ENCODE measurements around the gene PLEKHJ1. TPM values are rescaled to one million over a fixed set of nuclear protein-coding genes. Genes with fewer than 3 reads are reported as not detected.

The PLEKHJ1 gene
- total RNA-seq, 2 donors from 2014 or later = 26.3 to 46.2 TPM

DNA sequence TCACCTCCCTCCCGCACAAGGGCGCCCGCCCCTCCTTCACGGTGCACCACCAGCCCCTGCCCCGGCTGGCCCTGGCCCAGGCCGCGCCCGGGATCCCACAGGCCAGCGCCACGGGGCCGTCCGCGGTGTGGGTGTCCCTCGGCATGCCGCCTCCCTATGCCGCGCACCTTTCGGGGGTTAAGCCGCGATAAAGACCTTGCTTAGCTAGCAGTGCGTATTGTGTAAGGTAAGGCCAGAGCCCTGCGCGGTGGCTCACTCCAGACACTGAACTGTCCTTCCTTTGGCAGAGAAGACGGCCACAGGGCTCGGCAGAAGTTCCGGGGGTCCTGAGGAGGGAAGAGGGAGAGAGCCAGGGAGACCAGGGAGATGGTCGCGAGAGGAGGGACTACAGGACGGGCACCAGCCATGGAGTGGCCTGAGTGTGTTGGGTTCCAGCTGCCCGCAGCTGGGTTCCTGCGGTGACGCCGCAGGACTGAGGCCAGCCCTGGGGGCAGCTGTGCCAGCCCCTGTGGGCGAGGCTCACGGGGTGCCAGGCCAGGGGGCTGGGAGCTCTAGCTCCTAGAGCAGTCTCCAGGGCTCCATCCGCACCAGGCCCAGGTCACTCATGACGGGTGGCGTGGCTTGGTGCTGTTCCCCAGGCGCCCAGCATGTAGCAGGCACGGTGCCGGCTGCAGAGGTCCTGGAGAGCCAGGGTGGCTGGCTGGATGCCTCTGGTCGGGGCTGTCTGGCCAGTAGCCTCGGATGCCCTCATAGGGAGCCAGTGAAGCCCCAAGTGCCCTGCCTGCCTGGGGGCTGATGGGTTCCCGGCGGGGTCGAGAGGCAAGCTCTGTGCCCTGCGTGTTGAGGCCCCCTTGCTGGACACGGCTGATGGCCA is 7.7 kb downstream of the PLEKHJ1 start:
- ATAC-seq (ENCODE audit: insufficient number of reproducible peaks, low FRiP score, low read depth) (no peak), DNase-seq (ENCODE audit: low spot score) (no peak)
- Histone ChIP-seq H3K4me3 (no peak overlapping the region), H3K4me1 (ENCODE audit: control insufficient read depth in 1 of 2, low read depth in 2 of 2) (peaks cover 0 to 4% of the 10 kb centered on the region in 2 donors), H3K27ac (no peak overlapping the region), H3K9me3 (no peaks in the 10 kb centered on the region), H3K27me3 (replicated peaks; ENCODE audit: insufficient read depth) (no peaks in the 10 kb centered on the region), H3K36me3 (peaks cover 42% of the 10 kb centered on the region)
- TF ChIP-seq, protein P1, sequence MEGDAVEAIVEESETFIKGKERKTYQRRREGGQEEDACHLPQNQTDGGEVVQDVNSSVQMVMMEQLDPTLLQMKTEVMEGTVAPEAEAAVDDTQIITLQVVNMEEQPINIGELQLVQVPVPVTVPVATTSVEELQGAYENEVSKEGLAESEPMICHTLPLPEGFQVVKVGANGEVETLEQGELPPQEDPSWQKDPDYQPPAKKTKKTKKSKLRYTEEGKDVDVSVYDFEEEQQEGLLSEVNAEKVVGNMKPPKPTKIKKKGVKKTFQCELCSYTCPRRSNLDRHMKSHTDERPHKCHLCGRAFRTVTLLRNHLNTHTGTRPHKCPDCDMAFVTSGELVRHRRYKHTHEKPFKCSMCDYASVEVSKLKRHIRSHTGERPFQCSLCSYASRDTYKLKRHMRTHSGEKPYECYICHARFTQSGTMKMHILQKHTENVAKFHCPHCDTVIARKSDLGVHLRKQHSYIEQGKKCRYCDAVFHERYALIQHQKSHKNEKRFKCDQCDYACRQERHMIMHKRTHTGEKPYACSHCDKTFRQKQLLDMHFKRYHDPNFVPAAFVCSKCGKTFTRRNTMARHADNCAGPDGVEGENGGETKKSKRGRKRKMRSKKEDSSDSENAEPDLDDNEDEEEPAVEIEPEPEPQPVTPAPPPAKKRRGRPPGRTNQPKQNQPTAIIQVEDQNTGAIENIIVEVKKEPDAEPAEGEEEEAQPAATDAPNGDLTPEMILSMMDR (IDR thresholded peaks at IDR 0.05) = no peak

DNA sequence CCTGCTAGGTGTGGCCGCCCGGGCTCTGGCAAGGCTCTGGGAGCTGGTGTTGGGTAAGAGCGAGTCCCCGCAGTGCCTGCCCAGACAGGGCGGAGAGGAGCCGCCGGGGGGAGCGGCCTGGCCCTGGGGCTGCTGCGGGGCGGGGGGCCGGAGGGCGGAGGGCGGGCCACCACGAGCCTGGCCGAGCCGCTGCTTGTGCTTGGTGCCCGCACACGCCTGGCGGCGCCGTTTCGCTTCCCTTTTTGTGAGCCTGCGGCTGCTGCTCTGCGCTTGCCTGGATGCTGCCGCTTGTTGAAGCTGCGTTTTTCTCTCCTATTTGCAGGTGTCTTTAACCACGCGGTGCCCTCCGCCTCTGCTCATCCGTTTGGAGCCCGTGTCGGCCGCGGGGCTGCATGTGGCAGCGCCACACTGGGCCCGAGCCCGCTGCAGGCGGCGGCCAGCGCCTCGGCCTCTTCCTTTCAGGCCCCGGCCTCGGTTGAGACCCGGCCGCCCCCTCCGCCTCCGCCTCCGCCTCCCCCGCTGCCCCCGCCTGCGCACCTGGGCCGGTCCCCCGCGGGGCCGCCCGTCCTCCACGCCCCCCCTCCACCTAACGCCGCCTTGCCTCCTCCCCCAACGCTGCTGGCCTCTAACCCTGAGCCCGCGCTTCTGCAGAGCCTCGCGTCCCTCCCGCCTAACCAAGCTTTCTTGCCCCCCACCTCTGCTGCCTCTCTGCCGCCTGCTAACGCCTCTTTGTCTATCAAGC is 8.5 kb downstream of the PLEKHJ1 start:
- TF ChIP-seq, protein P1 (IDR thresholded peaks at IDR 0.05) = no peak
- Histone ChIP-seq H3K9me3 (no peaks in the 10 kb centered on the region), H3K4me1 (ENCODE audit: control insufficient read depth in 1 of 2, low read depth in 2 of 2) (no peaks in the 10 kb centered on the region), H3K36me3 (peaks cover 40% of the 10 kb centered on the region), H3K27ac (no peak overlapping the region), H3K27me3 (replicated peaks; ENCODE audit: insufficient read depth) (no peaks in the 10 kb centered on the region), H3K4me3 (no peak overlapping the region)
- ATAC-seq (ENCODE audit: insufficient number of reproducible peaks, low FRiP score, low read depth) (no peak), DNase-seq (ENCODE audit: low spot score) (no peak)

DNA sequence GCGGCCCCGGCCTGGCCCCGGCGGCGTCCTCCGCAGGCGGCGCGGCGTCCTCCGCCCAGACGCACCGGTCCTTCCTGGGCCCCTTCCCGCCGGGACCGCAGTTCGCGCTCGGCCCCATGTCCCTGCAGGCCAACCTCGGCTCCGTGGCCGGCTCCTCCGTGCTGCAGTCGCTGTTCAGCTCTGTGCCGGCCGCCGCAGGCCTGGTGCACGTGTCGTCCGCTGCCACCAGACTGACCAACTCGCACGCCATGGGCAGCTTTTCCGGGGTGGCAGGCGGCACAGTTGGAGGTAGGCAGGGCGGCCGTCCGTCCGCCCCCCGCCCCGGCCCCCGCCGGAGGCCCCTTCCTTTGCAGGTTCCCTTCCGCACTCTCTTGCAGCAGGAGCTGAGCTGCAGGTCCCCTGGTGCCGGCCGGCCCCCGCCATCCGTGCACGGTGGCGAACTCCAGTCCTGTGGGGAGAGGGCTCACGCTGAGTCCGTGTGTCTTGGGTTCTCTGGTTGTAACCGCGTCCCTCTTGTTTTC is 9.2 kb downstream of the PLEKHJ1 start:
- no peak for ATAC-seq (ENCODE audit: insufficient number of reproducible peaks, low FRiP score, low read depth)
- no peak for DNase-seq (ENCODE audit: low spot score)
- H3K36me3 ChIP-seq = peaks cover 40% of the 10 kb centered on the region
- H3K4me1 ChIP-seq (ENCODE audit: control insufficient read depth in 1 of 2, low read depth in 2 of 2) = no peaks in the 10 kb centered on the region
- no peak overlapping the region for H3K27ac ChIP-seq
- no peaks in the 10 kb centered on the region for H3K9me3 ChIP-seq
- no peak overlapping the region for H3K4me3 ChIP-seq
- TF ChIP-seq, protein P1 (IDR thresholded peaks at IDR 0.05) = no peak
- H3K27me3 ChIP-seq (replicated peaks; ENCODE audit: insufficient read depth) = no peaks in the 10 kb centered on the region

DNA sequence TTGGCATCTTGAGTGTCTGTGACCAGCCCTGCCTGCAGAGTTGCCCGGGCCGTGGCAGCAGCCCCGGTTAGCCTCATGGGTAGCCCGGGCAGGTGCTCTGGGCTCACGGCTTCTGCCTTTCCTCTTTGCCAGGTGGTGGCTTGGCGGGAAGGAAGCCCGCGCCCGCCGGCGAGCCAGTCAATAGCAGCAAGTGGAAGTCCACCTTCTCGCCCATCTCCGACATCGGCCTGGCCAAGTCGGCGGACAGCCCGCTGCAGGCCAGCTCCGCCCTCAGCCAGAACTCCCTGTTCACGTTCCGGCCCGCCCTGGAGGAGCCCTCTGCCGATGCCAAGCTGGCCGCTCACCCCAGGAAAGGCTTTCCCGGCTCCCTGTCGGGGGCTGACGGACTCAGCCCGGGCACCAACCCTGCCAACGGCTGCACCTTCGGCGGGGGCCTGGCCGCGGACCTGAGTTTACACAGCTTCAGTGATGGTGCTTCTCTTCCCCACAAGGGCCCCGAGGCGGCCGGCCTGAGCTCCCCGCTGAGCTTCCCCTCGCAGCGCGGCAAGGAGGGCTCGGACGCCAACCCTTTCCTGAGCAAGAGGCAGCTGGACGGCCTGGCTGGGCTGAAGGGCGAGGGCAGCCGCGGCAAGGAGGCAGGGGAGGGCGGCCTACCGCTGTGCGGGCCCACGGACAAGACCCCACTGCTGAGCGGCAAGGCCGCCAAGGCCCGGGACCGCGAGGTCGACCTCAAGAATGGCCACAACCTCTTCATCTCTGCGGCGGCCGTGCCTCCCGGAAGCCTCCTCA is 9.9 kb downstream of the PLEKHJ1 start:
- Histone ChIP-seq H3K4me1 (ENCODE audit: control insufficient read depth in 1 of 2, low read depth in 2 of 2) (no peaks in the 10 kb centered on the region), H3K36me3 (peaks cover 40% of the 10 kb centered on the region), H3K4me3 (no peak overlapping the region), H3K27ac (no peak overlapping the region), H3K9me3 (no peaks in the 10 kb centered on the region), H3K27me3 (replicated peaks; ENCODE audit: insufficient read depth) (no peaks in the 10 kb centered on the region)
- ATAC-seq (ENCODE audit: insufficient number of reproducible peaks, low FRiP score, low read depth) (no peak), DNase-seq (ENCODE audit: low spot score) (no peak)
- TF ChIP-seq, protein P1 (IDR thresholded peaks at IDR 0.05) = no peak
